A673 (cell line): Measurements from ENCODE around the gene KLHDC8B. TPM values are rescaled to one million over a fixed set of nuclear protein-coding genes. Genes with fewer than 3 reads are reported as not detected.

ENCODE experiments used
- BruUV-seq: library from RNA; stranded (reverse); fragments of 400-500 nt; replicated peaks from 2 replicates; lab custom pipeline; 2021; lab: Mats Ljungman, UMichigan
- CTCF ChIA-PET: fragments of 300-600 bp; sonication (Branson Sonifier 250); formaldehyde crosslinking; loops from one replicate; lab custom pipeline; 2022; ENCODE audit warnings: antibody characterized with exemption; lab: Charles Lee
- POLR2A ChIA-PET: fragments of 300-600 bp; sonication (Branson Sonifier 250); formaldehyde crosslinking; loops from one replicate; lab custom pipeline; 2022; ENCODE audit warnings: antibody characterized with exemption; ENCODE audit not compliant: low non-redundant PET; lab: Charles Lee
- DNase-seq: peaks from one replicate; pipeline ENCODE4 v3.0.0-alpha.2; 2015; ENCODE audit warnings: low spot score
- H3K27ac ChIP-seq: fragments of 200-600 bp; sonication (generic); 2 replicates; pipeline ENCODE4 v1.5.1; 2016; ENCODE audit warnings: mixed run types, low read depth, mild to moderate bottlenecking, mixed read lengths, antibody characterized with exemption, low read length; ENCODE audit not compliant: poor library complexity, severe bottlenecking
- H3K27me3 ChIP-seq: fragments of 200-600 bp; sonication (generic); replicated peaks from 2 replicates; pipeline ENCODE4 v1.6.1; 2017; ENCODE audit warnings: mixed run types, low read depth, mild to moderate bottlenecking, mixed read lengths, antibody characterized with exemption, low read length; ENCODE audit not compliant: insufficient read depth, poor library complexity
- H3K36me3 ChIP-seq: fragments of 200-600 bp; sonication (generic); 2 replicates; pipeline ENCODE4 v1.6.1; 2016; ENCODE audit warnings: mixed run types, mild to moderate bottlenecking, mixed read lengths, antibody characterized with exemption, low read length; ENCODE audit not compliant: insufficient read depth, poor library complexity, severe bottlenecking
- H3K4me1 ChIP-seq: fragments of 200-600 bp; sonication (generic); 2 replicates; pipeline ENCODE4 v1.6.1; 2017; ENCODE audit warnings: mixed run types, mild to moderate bottlenecking, mixed read lengths, antibody characterized with exemption, low read length; ENCODE audit not compliant: insufficient read depth, poor library complexity, severe bottlenecking
- H3K4me3 ChIP-seq: fragments of 200-600 bp; sonication (generic); 2 replicates; pipeline ENCODE4 v1.5.1; 2016; ENCODE audit warnings: low read depth, mixed run types, mild to moderate bottlenecking, mixed read lengths, low read length; ENCODE audit not compliant: poor library complexity, severe bottlenecking
- H3K9me3 ChIP-seq: fragments of 200-600 bp; sonication (generic); 2 replicates; pipeline ENCODE4 v1.6.1; 2016; ENCODE audit warnings: mixed run types, low read depth, mild to moderate bottlenecking, mixed read lengths, antibody characterized with exemption, low read length; ENCODE audit not compliant: poor library complexity, severe bottlenecking
- EZH2 ChIP-seq: fragments of 200-600 bp; sonication (generic); IDR thresholded peaks from 2 replicates; pipeline ENCODE4 v1.6.1; 2017; ENCODE audit warnings: borderline replicate concordance, low read depth, mild to moderate bottlenecking, mixed read lengths, antibody characterized with exemption, low read length; ENCODE audit not compliant: poor library complexity, severe bottlenecking
- intact Hi-C: fragments of 100-400 bp; cut with micrococcal nuclease; formaldehyde crosslinking; loops from one replicate; pipeline ENCODE4 v1.10.0; 2022; ENCODE audit not compliant: unreplicated experiment
- total RNA-seq: library from RNA; stranded (reverse); gene quantifications from 2 replicates; pipeline ENCODE4 v1.2.3, GENCODE V29; 2021
- TF ChIP-seq, protein P1 (sequence below): fragments of 300-800, 200-600 bp; sonication (generic); conservative IDR thresholded peaks from 2 replicates; pipeline ENCODE4 v1.5.1; 2017; ENCODE audit warnings: low read depth, mild to moderate bottlenecking, antibody characterized with exemption, low read length, moderate library complexity, mixed read lengths

Gene KLHDC8B
- total RNA-seq, 1 experiment from 2014 or later = 5.1 TPM

DNA sequence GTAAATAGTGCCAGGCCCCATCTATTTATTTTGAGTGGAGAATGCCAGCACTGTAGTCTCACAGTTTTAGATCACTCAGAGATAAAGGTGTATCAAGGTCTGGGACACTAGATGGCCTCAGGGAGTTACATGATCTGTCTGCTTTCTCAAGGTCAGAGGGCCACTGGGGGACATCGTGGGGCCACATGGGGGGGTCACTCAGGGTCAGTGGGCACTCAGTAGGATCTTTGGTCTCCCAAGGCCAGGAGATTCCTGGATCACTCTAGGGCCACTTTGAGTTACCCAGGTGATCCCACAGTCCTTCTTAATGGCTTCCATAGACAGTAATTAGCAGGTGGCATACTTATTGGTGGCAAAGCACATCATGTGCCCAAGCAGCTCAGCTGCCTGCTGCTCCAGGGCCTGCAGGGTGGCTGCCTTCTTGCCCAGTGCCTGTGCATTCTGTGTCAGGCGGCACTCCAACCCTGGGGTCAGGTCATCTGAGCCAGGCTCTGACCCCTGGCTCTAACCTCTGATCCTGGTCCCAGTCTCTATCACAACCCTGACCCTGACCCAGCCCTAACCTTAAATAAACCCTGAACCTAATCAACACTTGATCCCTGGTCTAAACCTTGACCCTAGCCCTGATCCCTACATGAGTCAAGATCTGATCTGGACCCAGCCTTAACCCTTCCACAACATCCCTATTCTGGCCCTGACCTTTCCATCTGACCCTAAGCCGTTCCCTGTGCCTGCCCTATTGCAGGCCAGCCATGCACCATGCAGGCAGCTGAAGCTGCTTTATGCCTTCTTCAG is 36.7 kb upstream of the KLHDC8B start:
- intact Hi-C loops = no loop called here
- Histone ChIP-seq H3K27me3 (no peaks in the 10 kb centered on the region), H3K36me3 (no peaks in the 10 kb centered on the region), H3K4me1 (no peaks in the 10 kb centered on the region), H3K27ac (no peak overlapping the region), H3K9me3 (no peaks in the 10 kb centered on the region), H3K4me3 (no peak overlapping the region)
- POLR2A ChIA-PET = no interaction called here
- no peak for DNase-seq
- CTCF ChIA-PET = no interaction called here
- BruUV-seq = no TSS peak
- TF ChIP-seq, protein P1, sequence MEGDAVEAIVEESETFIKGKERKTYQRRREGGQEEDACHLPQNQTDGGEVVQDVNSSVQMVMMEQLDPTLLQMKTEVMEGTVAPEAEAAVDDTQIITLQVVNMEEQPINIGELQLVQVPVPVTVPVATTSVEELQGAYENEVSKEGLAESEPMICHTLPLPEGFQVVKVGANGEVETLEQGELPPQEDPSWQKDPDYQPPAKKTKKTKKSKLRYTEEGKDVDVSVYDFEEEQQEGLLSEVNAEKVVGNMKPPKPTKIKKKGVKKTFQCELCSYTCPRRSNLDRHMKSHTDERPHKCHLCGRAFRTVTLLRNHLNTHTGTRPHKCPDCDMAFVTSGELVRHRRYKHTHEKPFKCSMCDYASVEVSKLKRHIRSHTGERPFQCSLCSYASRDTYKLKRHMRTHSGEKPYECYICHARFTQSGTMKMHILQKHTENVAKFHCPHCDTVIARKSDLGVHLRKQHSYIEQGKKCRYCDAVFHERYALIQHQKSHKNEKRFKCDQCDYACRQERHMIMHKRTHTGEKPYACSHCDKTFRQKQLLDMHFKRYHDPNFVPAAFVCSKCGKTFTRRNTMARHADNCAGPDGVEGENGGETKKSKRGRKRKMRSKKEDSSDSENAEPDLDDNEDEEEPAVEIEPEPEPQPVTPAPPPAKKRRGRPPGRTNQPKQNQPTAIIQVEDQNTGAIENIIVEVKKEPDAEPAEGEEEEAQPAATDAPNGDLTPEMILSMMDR = no peak

DNA sequence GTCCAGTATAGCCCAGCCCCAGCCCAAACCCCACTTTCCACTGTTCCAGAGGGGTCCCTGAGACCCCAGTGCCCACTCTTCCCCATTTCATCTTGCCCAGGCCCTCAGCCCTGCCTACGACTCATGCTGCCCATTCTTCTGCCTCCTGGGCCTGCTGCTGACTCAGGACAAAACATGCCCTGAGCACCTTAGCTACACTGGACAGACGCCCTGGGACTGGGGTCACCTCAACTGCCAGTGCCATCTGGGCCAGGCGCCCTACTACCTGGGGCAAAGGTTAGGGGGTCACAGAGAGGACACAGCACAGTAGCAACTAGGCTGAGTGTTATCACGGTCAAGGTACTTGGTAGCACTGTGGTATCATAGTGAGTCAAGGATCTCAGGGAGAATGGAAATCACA is 35.9 kb upstream of the KLHDC8B start:
- ChIA-PET POLR2A (no interaction called here), CTCF (interaction anchor here (0.5 kb wide), 1 partner anchor 30 kb away, joined by 6 read pairs; no protein-coding TSS in a partner anchor)
- Histone ChIP-seq H3K4me3 (no peak overlapping the region), H3K4me1 (no peaks in the 10 kb centered on the region), H3K27ac (no peak overlapping the region), H3K36me3 (no peaks in the 10 kb centered on the region), H3K27me3 (no peaks in the 10 kb centered on the region), H3K9me3 (no peaks in the 10 kb centered on the region)
- TF ChIP-seq, protein P1 = no peak
- TF ChIP-seq EZH2 = no peak
- no peak for DNase-seq
- BruUV-seq = no TSS peak
- intact Hi-C loops = no loop called here

DNA sequence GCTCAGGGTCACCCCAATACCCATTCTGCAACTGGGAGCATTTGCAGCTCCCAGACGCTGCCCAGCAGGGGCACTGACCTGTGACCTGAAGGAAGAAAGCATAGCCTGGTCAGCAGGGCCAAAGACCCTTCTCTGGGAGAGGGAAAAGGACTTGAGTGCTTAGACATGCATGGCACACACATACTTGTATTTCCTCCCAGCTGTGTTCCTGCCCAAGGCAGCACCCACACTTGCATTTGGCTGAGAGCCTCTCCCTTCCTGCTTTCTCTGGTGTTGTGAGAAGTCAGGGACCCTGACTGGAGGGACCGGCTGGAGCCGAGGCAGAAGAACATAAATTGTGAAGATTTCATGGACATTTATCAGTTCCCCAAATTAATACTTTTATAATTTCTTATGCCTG is 31.3 kb upstream of the KLHDC8B start:
- CTCF ChIA-PET = no interaction called here
- Histone ChIP-seq H3K9me3 (no peaks in the 10 kb centered on the region), H3K27ac (no peak overlapping the region), H3K27me3 (no peaks in the 10 kb centered on the region), H3K4me1 (no peaks in the 10 kb centered on the region), H3K36me3 (no peaks in the 10 kb centered on the region), H3K4me3 (no peak overlapping the region)
- no peak for DNase-seq
- POLR2A ChIA-PET = no interaction called here
- intact Hi-C loops = no loop called here
- BruUV-seq = no TSS peak
- TF ChIP-seq EZH2 = no peak
- TF ChIP-seq, protein P1 = no peak
